PFSK-1 (cell line): Measurements from ENCODE around the gene PTPMT1.

Source experiments
- FOXP2 ChIP-seq: optimal IDR thresholded peaks from 2 replicates; pipeline ENCODE3; 2011; ENCODE audit warnings: borderline replicate concordance, control low read depth, inconsistent platforms; ENCODE audit not compliant: insufficient read depth; ENCODE audit errors: extremely low read length, extremely low read depth
- POLR2AphosphoS5 ChIP-seq: IDR thresholded peaks from 2 replicates; pipeline ENCODE4 v1.6.1; 2012; ENCODE audit warnings: low read depth, mild to moderate bottlenecking, control low read depth, low read length, moderate library complexity
- SIN3A ChIP-seq: IDR thresholded peaks from 2 replicates; pipeline ENCODE4 v1.6.1; 2012; ENCODE audit warnings: mild to moderate bottlenecking, low read length, moderate library complexity, borderline replicate concordance; ENCODE audit not compliant: insufficient read depth
- TAF1 ChIP-seq: IDR thresholded peaks from 2 replicates; pipeline ENCODE4 v1.6.1; 2012; ENCODE audit warnings: low read length, control low read depth, borderline replicate concordance; ENCODE audit not compliant: insufficient read depth
- TF ChIP-seq, protein P1 (sequence below), 2 experiments: IDR thresholded peaks; 2 replicates each; pipeline versions ENCODE4 v1.6.1 to v1.8.0; 2011 to 2012; ENCODE audit warnings: low read depth in 2 of 2, low read length in 2 of 2, control low read depth in 1 of 2, inconsistent platforms in 1 of 2, mild to moderate bottlenecking in 1 of 2, moderate library complexity in 1 of 2; ENCODE audit not compliant: insufficient read depth in 1 of 2

PTPMT1 gene

DNA sequence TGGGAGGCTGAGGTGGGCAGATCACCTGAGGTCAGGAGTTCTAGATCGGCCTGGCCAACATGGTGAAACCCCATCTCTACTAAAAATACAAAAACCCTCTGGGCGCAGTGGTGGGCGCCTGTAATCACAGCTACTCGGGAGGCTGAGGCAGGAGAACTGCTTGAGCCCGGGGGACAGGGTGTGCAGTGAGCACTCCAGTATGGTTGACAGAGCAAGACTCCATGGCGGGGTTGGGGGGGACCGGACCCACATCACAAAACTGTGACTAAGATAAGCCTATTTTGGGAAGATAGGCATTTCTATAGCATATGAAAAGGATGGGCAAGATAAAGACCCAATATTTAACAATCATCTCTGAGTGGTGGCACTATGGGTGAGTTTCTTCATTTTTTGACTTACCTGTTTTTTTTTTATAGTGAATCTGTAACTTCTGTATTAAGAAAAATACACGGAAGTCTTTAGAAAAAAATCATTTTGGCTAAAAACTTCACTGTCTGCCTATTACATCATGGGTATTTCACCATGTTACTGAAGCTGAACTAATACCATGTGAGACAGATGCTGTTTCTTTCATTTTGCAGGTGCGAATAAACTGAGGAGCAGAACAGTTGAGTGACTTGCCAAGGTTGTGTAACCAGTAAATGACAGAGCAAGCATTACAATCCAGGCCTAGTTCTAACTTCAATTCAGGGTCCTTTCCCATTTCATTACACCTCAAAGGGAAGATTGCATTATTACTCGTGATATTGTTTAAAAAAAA lies 14.9 kb upstream of the PTPMT1 start:
- TF ChIP-seq, protein P1, sequence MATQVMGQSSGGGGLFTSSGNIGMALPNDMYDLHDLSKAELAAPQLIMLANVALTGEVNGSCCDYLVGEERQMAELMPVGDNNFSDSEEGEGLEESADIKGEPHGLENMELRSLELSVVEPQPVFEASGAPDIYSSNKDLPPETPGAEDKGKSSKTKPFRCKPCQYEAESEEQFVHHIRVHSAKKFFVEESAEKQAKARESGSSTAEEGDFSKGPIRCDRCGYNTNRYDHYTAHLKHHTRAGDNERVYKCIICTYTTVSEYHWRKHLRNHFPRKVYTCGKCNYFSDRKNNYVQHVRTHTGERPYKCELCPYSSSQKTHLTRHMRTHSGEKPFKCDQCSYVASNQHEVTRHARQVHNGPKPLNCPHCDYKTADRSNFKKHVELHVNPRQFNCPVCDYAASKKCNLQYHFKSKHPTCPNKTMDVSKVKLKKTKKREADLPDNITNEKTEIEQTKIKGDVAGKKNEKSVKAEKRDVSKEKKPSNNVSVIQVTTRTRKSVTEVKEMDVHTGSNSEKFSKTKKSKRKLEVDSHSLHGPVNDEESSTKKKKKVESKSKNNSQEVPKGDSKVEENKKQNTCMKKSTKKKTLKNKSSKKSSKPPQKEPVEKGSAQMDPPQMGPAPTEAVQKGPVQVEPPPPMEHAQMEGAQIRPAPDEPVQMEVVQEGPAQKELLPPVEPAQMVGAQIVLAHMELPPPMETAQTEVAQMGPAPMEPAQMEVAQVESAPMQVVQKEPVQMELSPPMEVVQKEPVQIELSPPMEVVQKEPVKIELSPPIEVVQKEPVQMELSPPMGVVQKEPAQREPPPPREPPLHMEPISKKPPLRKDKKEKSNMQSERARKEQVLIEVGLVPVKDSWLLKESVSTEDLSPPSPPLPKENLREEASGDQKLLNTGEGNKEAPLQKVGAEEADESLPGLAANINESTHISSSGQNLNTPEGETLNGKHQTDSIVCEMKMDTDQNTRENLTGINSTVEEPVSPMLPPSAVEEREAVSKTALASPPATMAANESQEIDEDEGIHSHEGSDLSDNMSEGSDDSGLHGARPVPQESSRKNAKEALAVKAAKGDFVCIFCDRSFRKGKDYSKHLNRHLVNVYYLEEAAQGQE (IDR thresholded peaks at IDR 0.05; ENCODE audit: insufficient read depth in 1 of 2, low read depth in 2 of 2, low read length in 2 of 2) = no peak
- TF ChIP-seq POLR2AphosphoS5 (no peak), FOXP2 (no peak), SIN3A (no peak), TAF1 (no peak)

DNA sequence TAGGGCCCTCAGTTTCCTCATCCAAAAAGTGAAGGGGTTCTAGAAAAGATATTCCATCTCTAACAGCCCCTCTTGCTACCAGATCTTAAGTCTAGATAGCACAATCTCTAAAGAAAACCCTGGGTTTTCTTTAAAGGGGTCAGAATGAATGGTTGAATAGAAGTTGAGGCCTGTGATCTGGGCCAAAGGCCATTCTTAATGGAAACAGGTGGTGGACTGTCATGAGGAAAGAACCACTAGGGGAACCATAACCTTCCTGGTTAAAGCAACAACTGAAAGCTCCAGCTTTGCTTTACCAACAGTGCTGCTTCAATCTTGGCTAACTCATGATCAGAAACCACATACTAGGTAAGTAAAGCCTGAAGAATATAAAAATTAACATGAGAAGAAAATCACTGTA lies 14.3 kb upstream of the PTPMT1 start:
- TF ChIP-seq TAF1 (no peak), SIN3A (no peak), POLR2AphosphoS5 (no peak), FOXP2 (no peak)
- TF ChIP-seq, protein P1 (IDR thresholded peaks at IDR 0.05; ENCODE audit: insufficient read depth in 1 of 2, low read depth in 2 of 2, low read length in 2 of 2) = no peak

- 0 out of 2 replicates have a peak, but pooled peaks have one; percentile 64 for TF ChIP-seq SIN3A
- TF ChIP-seq, protein P1 (IDR thresholded peaks at IDR 0.05; ENCODE audit: insufficient read depth in 1 of 2, low read depth in 2 of 2, low read length in 2 of 2) = no peak
These were observed 13.3 kb upstream of the PTPMT1 start for GRCh38 chr11:47552056-47552565.

DNA sequence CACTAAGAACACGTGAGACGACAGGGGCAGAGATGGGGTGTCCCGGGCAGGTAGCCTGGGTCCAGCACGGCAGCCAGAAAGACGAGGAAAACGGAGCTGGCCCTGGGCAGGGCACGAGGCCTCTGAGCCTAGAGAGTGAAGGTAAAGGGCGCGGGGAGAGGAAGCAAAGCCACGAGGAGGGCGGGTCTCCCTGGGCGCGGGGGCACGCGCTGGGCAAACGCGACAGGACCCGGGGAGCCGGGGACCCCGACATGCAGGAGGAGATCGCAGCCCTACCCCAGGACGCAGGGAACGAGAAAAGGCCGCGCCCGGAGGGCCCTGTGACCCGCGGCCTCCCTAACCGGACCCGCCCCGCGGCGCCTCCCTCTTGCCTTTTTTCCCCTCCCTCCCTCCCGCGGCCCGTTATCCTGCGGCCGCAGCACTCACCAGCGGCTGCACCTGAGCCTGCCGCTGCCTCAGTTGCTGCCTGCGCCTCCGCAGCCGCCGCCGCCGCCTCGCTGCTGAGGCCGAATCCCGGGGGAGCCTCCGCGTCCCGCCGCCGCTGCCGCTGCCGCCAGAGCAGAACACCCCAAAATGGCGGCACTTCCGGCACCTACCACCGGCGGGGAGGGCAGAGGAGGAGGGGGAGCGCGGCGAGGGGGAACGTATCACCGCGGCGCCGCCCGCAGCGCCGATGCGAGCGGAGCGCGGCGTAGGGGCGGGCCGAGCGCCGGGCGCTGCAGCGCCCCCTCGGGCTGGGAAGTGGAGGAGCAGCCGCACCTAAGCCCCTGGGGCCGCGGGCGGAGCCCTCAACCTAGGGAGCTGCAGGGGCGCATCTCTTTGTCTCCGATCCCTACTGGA lies 12.6 kb upstream of the PTPMT1 start, which contains the start of gene CELF1:
TSS of gene CELF1 (minus strand) at position 567 of the 840 bp plus-strand sequence. CDS start 53,609 bp downstream, outside the sequence.
- peak; percentile 89 for TF ChIP-seq POLR2AphosphoS5
- peak; percentile 87 for TF ChIP-seq FOXP2
- peak; percentile 37; the same call in 1 of the 2 replicates for TF ChIP-seq SIN3A
- TF ChIP-seq, protein P1 (IDR thresholded peaks at IDR 0.05; ENCODE audit: insufficient read depth in 1 of 2, low read depth in 2 of 2, low read length in 2 of 2) = no peak
- peak; percentile 73 for TF ChIP-seq TAF1
